HG03064 (cell line): Measurements from ENCODE around the gene TP63.

ENCODE experiments used
- ATAC-seq: cut with Tn5 transposase; IDR thresholded peaks from one replicate; pipeline ENCODE4 v1.9.1; 2021; ENCODE audit warnings: low read depth; ENCODE audit not compliant: unreplicated experiment

TP63 gene

DNA sequence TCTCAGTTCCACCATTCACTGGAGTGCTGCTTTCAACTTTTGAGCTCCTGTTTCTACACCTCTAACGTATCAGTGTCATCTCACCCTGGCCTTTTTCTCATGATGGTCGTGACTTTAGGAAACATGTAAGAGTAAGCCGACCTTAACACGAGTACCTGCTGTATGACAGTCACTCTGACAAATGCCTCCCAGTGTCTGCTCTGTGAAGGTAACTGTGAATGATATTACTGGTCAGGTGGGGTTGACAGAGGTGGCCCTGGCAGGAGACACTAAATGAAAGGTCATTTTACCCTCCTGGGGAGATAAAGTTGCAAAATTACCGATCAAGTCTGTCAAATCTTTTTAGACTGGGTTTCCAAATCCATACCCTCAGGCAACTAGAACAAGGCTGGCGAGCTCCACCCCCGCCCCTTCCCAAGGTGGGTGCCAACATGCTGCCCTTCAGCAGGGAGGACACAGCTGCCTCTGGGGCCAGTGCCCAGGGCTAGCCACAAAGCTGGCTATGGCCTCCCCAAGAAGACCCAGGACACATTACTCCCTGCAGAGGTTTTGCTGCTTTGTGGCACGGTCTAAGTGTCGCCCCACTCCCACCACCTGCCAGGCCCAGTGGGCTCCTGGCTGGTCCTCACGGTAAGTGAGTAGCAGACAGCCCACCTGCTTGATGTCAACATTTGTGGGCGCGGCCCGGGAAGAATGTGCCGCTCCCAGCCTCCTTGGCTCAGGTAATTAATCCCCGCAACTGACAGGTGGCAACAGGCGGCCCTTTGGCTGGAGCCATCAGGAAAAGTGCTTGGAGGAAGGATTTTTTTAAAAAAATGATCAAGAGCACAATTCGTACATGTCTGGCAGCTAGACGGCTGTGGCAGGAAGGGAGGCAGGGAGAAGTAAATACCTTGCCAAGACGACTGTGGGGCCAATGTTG, 211.8 kb downstream of the TP63 start:
- ATAC-seq, result no peak

DNA sequence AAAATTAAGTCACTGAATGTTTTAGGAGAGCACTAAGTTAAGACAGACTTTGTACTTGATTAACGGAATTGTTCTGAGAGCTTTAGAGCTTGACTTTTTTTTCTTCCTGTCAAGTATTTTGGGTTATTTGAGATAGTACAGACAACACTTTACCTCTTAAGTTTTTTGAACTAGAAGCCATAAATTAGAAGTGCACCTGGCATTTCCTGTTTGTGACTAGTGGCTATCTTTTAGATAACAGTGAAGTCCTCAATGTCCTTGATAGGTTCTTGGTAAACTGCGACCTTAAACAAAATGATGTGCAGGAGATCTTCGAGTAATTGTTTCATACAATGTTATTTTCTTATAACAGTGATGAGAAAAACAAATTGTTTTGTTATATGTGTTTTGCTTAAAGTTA, 213.9 kb downstream of the TP63 start:
- ATAC-seq, result no peak

DNA sequence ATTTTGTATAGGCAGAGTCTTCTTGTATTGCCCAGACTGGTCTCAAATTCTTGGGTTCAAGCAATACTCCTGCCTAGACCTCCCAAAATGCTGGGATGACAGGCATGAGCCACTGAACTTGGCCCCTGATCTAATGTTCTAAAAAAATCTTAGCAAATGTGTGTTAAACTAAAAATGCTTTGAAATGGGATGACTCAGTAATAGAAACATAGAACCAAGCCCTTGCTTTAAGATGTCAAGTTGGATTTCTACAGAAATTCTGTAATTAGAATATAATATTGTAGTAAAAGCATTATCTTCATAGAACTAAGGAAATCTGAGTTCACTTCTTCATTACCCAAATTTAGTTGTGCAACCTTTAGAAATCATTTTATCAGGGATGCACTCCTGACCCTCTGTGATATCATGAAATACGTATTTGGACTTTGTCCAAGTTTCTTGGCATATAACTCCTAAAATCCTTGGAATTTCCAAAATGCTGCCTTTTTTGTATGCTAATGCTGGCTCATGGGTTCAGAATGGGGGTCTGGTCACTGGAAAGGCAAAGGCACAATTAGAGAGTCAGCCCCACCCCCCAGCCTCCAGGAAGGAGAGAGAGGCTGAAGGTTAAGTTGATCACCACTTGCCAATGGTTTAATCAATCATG, 217.3 kb downstream of the TP63 start:
- ATAC-seq, result no peak

DNA sequence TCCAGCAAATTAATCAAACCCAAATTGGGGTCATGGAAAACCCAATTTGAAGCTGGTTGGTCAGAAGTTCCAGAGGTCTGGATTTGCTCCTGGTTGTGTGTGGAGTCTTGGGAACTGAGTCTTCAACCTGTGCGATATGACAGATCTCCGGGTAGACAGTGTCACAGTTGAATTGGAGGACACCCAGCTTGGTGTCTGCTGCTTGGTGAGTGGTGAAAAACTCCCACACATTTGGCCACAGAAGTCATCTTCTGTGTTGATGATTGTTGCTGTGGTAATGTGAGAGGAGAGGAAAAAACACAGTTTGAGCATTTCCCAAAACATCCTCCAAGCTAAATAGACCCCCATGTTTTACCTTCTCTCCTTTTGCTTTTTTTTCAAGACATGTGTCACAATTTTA, 218.1 kb downstream of the TP63 start:
- no peak for ATAC-seq

DNA sequence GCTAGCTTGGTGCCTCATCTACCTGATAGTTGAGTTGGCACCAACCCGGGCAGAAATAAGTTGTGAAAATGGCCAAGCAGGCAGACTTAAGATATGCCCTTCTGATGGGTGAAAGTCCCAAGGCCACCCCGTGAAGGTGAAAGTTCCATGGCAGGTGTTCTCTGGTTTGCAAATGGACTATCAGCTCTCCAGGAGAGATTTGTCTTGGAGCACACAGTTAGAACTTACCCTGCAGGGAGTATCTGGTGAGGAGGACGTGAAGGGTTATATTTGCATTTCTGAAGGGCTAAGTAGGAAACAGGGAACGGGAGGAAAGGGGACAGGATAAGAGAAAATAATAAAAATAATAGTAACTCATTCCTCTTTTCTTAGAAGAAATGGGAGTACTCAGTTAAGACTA, 220.5 kb downstream of the TP63 start:
- ATAC-seq, result no peak

DNA sequence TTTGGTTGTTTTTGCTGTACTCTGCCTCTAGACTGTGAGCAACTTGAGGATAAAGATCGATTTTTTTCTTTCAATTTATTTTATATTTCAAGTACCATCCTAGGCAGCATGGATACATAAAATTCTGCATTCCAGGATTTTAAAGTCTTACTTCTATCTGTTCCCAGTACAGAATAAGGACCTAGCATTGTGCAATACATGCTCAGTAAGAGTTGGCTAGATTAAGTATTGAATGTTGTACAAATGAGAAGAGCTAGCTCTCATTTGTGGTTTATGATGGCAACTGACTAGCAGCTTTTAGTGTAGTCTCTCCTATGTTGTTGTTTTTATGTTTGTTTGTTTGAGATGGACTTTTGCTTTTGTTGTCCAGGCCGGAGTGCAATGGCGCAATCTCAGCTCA, 222.7 kb downstream of the TP63 start:
- ATAC-seq, result no peak

DNA sequence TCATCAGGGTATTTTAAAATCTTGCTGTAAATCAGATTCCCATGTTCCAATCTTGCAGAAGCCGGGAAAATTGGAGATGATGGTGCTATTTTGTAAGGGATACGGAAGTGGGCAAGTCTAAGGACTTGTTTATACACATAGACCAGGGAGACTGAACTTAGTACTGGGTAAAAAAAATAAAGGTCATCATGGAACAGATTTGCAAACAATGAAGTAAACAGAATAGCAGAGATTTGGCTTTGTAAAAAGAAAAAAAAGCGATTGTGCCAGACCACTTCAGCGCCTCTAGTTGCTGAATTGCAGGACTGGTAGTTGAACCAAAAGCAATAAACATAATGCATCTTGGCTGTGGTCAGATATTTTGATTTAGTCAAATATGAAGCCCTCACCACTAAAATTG, 229.1 kb downstream of the TP63 start:
- ATAC-seq, result no peak

DNA sequence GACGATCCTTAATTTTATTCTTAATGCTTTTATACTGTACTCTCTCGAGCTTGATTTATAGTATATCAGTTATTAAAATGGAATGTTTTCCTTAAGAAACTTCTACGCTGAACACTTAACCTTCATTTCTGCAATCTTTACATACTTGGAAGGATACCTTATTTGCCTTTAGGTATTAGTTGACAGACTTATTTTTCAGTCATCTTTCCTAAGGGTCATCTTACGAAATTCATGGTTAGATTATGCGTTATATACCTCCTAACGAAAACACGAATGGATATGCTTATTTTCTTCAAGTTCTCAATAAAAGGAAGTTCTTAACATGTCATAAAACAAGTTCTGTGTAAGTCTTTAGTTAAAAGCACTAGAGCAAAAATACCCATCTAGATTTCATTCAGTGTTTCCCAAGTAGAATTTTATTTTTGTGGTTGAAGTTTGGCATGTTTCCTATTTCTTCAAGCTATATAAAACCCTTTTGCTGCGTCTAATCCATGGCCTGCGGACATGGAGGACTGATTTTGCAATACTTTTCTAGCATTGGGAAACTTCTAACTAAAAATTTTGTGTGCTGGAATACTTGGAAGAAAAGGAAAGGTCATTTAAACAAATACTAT, 231.3 kb downstream of the TP63 start:
- no peak for ATAC-seq

DNA sequence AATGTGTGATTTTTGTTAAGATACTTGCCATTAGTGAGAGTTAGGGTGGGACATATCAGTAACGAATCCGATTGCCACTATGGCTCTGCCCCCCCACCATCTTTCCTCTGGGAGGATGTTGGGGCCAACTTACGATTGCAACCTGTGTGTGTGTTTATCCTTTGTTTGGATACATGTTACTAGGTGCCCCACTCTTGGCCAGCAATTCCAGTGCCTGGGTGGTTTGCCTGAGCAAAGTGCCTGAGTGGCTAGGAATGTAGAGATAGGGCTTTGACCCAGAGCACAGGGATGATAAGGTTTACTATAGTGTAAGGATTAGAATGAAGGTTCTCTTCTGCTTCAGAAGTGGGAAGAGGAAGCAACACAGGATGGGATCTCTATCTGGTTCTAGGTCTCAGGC, 231.8 kb downstream of the TP63 start:
- ATAC-seq, result no peak

DNA sequence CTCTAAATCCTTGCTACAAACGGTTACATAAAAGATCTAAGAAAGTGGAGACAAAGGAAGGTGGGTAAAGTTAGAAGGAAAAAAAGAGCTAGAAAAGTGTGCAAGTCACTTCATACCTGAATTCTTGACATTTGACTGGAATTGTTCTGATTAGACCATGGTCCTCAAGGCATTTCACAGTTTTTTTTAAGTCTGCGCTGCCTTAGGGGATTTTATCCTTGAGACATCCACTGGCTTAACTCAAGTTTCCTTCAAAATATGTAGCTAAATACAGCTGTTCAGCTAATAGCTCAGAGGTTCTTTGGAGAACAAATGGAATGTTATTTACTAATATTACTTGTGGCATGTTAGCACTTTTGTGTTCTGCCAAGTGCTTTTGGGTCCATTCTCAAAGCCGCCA, 236.9 kb downstream of the TP63 start:
- ATAC-seq, result no peak

DNA sequence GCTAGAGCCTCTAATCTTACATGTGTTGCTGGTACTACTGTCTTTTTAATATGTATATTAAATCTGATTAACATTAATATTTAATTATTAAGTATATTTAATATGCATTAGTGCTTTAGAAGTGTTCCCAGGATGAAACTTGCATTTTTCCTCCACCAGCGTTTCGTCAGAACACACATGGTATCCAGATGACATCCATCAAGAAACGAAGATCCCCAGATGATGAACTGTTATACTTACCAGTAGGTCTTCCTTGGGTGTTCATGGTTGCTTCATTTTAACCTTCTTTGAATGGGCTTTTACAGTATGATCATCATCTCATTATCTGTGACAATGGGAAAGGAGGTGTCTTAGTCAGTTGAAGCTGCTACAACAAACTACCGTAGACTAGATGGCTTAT, 238.0 kb downstream of the TP63 start:
- ATAC-seq, result no peak

DNA sequence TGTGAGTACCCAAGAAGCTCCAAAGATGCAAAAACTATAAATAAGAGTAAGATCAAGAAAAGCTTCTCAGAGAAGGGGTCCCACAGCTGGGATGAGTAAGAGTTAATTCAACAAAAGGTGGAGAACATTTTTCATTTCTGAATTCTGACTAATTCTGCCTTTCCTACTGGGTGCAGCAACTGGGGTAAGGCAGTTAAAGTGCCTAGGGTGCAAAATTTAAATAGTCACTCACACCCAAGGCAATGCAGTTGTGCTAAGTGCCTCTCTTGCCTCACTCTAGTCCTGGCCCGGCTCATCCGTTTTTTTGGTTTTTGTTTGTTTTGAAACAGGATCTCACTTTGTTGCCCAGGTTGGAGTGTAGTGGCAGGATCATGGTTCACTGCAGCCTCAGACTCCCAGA, 240.2 kb downstream of the TP63 start:
- no peak for ATAC-seq

DNA sequence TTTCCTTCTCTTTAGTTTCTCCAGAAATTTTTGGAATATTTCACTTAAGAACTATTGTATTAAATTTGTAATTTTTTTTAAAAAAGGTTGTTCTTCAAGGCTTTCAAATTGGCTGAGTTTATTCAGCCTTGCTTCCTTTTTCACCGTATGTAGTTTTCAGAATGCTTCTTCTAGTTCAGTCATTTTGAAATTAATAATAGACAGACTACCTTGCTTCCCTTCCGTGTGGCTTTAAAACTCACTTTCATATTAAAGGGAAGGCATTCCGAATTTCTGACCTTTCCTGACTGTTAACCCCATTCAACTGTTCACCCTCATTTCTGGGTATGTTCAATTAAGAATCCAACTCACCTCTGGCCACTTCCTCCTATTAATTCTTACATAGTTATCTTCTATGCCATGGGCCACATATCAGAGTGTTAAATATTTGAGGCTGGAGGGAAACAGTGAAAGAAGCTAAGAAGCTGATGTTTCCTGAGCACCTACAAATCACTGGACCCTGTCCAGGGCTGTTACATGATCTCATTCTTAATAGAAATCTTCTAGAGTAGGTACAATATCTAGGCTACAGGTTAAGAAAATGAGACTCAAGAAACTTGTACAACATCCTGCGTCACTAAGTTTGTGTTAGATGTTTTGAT, 252.0 kb downstream of the TP63 start:
- ATAC-seq, result peak; percentile 80

DNA sequence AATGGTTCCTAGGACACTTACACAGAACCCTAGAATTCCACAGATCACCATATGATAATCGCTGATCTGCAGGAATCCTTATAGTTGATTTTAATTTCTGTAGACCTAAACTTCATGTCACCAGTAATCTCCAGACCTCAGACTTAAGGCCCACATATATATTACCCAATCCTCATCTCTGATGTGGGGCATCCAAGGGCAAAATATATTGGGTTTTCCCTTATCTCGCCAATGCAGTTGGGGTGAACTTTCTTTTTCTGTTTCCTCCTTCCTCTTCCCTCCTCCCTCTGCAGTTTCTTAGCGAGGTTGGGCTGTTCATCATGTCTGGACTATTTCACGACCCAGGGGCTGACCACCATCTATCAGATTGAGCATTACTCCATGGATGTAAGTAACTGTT, 259.3 kb downstream of the TP63 start:
- ATAC-seq, result no peak

DNA sequence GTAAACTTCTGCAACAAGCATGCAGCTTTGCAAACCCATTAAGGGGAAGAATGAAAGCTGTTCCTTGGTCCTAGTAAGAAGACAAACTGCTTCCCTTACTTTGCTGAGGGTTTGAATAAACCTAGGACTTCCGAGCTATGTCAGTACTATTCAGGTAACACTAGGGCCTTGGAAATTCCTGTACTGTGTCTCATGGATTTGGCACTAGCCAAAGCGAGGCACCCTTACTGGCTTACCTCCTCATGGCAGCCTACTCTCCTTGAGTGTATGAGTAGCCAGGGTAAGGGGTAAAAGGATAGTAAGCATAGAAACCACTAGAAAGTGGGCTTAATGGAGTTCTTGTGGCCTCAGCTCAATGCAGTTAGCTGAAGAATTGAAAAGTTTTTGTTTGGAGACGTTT, 265.3 kb downstream of the TP63 start:
- no peak for ATAC-seq

DNA sequence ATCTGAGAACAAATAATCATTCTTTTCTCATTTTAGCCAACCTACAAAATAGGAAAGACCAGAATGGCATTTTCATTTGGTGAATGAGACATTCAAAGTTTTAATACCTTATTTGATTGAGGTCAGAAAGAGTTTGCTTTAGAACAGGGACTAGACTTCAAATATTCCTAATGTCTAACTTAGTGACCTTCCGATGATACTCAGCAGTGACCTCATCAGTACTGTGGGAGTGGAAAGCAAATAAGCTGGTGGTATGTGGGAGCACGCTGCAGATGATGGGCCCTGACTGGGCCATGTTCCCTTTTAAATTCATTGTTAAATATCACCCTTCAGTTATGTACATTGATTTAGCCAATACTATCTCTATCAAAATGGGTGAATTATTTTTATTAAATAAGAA, 266.2 kb downstream of the TP63 start:
- no peak for ATAC-seq

DNA sequence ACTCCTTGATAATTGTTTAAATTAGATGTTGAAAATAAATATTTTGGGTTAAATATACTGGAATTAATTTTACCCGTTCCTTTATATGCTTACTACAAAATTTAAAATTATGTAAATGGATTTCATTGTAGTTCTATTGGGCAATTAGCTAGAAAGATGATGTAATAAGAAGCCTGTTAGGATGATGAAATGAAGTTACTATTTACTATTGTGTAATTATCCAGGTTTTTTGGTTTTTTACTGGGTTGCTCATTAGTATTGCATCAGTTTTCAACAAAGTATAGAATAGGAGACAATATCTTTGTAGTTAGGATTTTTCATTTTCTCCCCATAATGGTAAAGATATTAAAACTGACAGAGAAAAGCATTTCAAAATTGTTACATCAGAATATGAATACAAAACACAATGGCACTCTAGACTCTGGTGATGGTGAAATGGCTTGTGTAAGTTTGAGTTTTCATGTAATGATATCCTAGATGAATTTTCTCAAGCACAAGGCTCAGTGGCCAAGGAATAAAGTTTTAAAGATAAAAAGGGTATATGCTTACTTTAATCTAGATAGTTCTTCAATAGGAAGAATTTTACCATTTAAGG, 267.5 kb downstream of the TP63 start:
- no peak for ATAC-seq

DNA sequence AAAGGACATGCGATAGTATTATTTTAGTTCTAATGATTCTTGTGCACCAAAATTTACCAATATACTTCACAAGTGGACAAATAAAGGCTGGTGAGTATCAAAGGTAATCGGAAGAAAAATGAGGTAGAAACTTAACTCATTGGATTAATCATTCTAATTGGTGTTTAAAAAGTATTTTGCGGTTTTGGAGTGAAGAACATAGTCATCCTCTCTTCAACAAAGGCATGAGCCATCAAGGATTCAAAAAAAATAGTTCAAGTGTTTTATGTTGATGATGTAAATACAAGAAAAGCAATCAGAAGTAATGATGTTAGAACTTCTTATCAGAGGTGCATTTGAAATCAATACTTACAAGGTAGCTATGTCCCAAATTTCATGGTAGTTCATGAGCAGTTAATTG, 268.0 kb downstream of the TP63 start:
- no peak for ATAC-seq

DNA sequence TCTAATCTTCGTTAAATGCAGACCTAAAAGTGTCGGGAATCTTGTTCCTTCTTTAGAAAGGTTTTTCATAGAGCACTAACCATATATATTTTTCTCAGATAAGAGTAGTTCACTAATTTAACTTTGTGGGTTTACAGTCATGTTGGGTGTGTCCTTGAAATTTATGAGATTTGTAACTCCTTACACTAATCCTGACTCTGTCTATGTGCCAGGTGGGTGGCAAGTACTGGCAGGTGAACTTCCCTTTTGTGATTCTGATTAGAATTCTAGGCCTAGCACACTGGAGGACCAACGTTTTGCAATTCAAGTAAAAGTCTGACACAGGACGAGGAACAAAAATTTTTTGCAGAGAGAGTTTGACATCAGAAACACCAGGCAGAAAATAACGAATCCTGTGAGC, 269.4 kb downstream of the TP63 start:
- ATAC-seq, result no peak

DNA sequence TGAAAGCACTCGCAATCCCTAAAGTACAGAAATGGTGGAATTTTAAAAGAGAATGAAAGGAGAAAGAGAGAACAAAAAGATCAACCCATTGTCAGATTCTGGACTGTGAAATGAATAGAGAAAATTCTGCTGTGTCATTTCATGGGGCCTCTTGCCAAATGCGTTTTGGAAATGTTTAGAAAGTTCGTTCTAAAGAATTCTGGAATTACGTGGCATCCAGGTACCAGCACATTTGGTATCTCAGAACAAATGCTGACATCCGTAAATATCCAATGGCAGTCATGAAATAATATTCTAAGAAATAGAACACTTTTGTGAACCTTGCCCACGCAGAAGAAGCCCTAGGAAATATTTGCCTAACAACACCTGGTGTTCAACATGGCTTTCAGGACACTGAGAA, 270.3 kb downstream of the TP63 start:
- no peak for ATAC-seq
